ENCODE results near the gene C22orf31. TPM values are rescaled to one million over a fixed set of nuclear protein-coding genes. Genes with fewer than 3 reads are reported as not detected.

C22orf31 gene
- polyA plus RNA-seq, 2 of the 4 experiments (the other 2 are of a cell fraction), result not detected

DNA sequence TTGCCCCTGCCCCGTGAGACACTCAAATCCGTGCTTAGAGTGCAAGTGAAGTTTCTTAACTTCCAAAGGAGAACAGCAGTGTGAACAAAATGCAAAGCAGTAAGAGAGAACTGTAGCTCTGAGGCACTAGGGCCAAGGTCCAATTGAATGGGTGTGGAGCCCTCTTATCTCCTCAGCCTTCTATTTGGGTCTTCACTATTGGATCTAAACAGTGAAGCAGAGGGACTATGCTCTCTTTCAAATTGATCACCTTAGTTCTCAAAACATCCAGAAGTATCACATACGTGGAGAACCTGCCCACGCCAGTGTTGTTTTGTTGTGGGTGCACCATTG is 49.6 kb downstream of the C22orf31 start:
- no peak overlapping the region for H3K27ac ChIP-seq
- peaks cover 15% of the 10 kb centered on the region for H3K4me1 ChIP-seq
- ChIA-PET CTCF (interaction anchor here (4.1 kb wide), 1 partner anchor 28 kb away, joined by 18 read pairs; no protein-coding TSS in a partner anchor), POLR2A (no interaction called here)
- TF ChIP-seq RARB (CRISPR knock-in tag; IDR thresholded peaks at IDR 0.05), result no peak
- TF ChIP-seq CHD2 (IDR thresholded peaks at IDR 0.05; ENCODE audit: low read length, partially characterized antibody), result no peak
- no peak for TF ChIP-seq PBX3 (IDR thresholded peaks at IDR 0.05)
- TF ChIP-seq REST (IDR thresholded peaks at IDR 0.05), result no peak
- no peak for DNase-seq (ENCODE audit: low read depth in 1 of 2, low spot score in 1 of 2)
- H3K9me3 ChIP-seq, result no peaks in the 10 kb centered on the region
- 90% methylated on average over 3 of the region's 4 CpGs for WGBS (ENCODE audit: missing lambda C conversion rate)
- no peak for ATAC-seq
- H3K4me3 ChIP-seq, result no peak overlapping the region
- no peak overlapping the region for H3K4me2 ChIP-seq
- FAIRE-seq, result no peak

GRCh38 chr22:29011240-29012100 is 50.2 kb downstream of the C22orf31 start:
- DNase-seq (ENCODE audit: low read depth in 1 of 2, low spot score in 1 of 2) (no peak), ATAC-seq (no peak), FAIRE-seq (no peak)
- POLR2A ChIA-PET, result no interaction called here
- CTCF ChIA-PET, result interaction anchor here (4.1 kb wide), 1 partner anchor 29 kb away, joined by 18 read pairs; no protein-coding TSS in a partner anchor
- no peak overlapping the region for H3K4me3 ChIP-seq
- no peaks in the 10 kb centered on the region for H3K9me3 ChIP-seq
- 93% methylated on average over 11 of the region's 14 CpGs for WGBS (ENCODE audit: missing lambda C conversion rate)
- peaks cover 9% of the 10 kb centered on the region for H3K4me1 ChIP-seq
- TF ChIP-seq CEBPB (IDR thresholded peaks at IDR 0.05), result no peak
- TF ChIP-seq FOXS1 (CRISPR knock-in tag; IDR thresholded peaks at IDR 0.05), result no peak
- TF ChIP-seq FOSB (CRISPR knock-in tag; IDR thresholded peaks at IDR 0.05), result no peak
- TF ChIP-seq PHF8 (IDR thresholded peaks at IDR 0.05; ENCODE audit: borderline replicate concordance, low read depth), result no peak
- TF ChIP-seq MYC (IDR thresholded peaks at IDR 0.05; ENCODE audit: borderline replicate concordance, low read length), result no peak
- TF ChIP-seq HOXB5 (CRISPR knock-in tag; IDR thresholded peaks at IDR 0.05), result no peak
- no peak for TF ChIP-seq E2F6 (IDR thresholded peaks at IDR 0.05; ENCODE audit: borderline replicate concordance, low read depth)
- no peak for TF ChIP-seq GATA3 (IDR thresholded peaks at IDR 0.05; ENCODE audit: borderline replicate concordance)
- TF ChIP-seq, protein P1, sequence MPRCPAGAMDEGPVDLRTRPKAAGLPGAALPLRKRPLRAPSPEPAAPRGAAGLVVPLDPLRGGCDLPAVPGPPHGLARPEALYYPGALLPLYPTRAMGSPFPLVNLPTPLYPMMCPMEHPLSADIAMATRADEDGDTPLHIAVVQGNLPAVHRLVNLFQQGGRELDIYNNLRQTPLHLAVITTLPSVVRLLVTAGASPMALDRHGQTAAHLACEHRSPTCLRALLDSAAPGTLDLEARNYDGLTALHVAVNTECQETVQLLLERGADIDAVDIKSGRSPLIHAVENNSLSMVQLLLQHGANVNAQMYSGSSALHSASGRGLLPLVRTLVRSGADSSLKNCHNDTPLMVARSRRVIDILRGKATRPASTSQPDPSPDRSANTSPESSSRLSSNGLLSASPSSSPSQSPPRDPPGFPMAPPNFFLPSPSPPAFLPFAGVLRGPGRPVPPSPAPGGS (IDR thresholded peaks at IDR 0.05), result no peak
- TF ChIP-seq SMC3 (IDR thresholded peaks at IDR 0.05), result no peak
- TF ChIP-seq EHMT2 (IDR thresholded peaks at IDR 0.05; ENCODE audit: low read depth), result no peak
- TF ChIP-seq NPAS2 (CRISPR knock-in tag; IDR thresholded peaks at IDR 0.05; ENCODE audit: borderline replicate concordance), result no peak
- no peak for TF ChIP-seq CBX8 (IDR thresholded peaks at IDR 0.05)
- TF ChIP-seq REST (IDR thresholded peaks at IDR 0.05), result no peak
- H3K4me2 ChIP-seq, result no peak overlapping the region
- H3K27ac ChIP-seq, result no peak overlapping the region

All from A549 (cell line).